ENCODE measurements around the gene TGDS.
"Not testable (repeated sequence)": the region's sequence is repeated elsewhere in the genome, so short reads cannot be mapped to it uniquely, and the experiment has no call there.

TGDS gene, protein sequence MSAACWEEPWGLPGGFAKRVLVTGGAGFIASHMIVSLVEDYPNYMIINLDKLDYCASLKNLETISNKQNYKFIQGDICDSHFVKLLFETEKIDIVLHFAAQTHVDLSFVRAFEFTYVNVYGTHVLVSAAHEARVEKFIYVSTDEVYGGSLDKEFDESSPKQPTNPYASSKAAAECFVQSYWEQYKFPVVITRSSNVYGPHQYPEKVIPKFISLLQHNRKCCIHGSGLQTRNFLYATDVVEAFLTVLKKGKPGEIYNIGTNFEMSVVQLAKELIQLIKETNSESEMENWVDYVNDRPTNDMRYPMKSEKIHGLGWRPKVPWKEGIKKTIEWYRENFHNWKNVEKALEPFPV

GRCh38 chr13:94595950-94596574 lies at the start of gene TGDS:
Gene TGDS (minus strand): TSS chr13:94596152. CDS start chr13:94596136, 16 bp downstream.
- H3K27ac ChIP-seq, result peak within 1 kb of the TSS; percentile 73
- TF ChIP-seq ZFX (IDR thresholded peaks at IDR 0.05) (no peak), CTCF (conservative IDR thresholded peaks at IDR 0.05) (no peak)

DNA sequence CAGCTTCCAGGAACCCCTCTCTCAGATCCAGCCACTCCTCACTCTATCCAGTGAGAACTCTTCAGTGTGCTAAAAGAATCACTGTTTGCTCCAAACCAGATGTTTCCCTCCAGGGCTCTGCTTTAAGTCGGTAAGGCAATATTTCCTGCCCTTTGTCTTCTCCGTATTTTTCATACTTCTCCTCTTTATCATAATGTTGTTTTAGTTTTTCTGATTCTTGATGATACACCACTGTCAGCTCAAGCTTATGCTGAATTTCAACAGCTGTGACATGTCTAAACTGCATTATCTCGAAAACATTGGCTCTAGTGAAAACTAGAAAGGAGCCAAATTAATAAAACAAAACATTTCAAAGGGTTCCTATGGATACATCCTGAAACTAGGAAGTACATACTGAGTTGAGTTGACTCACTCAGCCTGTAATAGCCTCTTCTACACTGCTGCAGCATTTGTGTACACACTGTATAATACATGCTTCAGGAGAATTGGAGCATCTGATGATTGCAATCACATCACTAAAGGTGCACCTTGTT lies 45.5 kb upstream of the TGDS start:
- TF ChIP-seq ZFX (IDR thresholded peaks at IDR 0.05) (no peak), CTCF (conservative IDR thresholded peaks at IDR 0.05) (no peak)
- H3K27ac ChIP-seq, result no peak overlapping the region

- no peak overlapping the region for H3K27ac ChIP-seq
- TF ChIP-seq CTCF (conservative IDR thresholded peaks at IDR 0.05) (no peak), ZFX (IDR thresholded peaks at IDR 0.05) (no peak)
Observed at GRCh38 chr13:94640721-94641120, 44.8 kb upstream of the TGDS start.

DNA sequence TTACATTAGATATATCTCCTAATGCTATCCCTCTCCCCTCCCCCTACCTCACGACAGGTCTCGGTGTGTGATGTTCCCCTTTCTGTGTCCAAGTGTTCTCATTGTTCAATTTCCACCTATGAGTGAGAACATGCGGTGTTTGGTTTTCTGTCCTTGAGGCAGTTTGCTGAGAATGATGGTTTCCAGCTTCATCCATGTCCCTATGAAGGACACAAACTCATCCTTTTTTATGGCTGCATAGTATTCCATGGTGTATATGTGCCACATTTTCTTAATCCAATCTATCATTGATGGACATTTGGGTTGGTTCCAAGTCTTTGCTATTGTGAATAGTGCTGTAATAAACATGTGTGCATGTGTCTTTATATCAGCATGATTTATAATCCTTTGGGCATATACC lies 41.7 kb upstream of the TGDS start:
- not testable (repeated sequence) for H3K27ac ChIP-seq

- no peak overlapping the region for H3K27ac ChIP-seq
- TF ChIP-seq CTCF (conservative IDR thresholded peaks at IDR 0.05) (no peak), ZFX (IDR thresholded peaks at IDR 0.05) (no peak)
Observed at GRCh38 chr13:94636942-94637578, 41.1 kb upstream of the TGDS start.

- not testable (repeated sequence) for H3K27ac ChIP-seq
Observed at GRCh38 chr13:94636096-94636495, 40.1 kb upstream of the TGDS start.

DNA sequence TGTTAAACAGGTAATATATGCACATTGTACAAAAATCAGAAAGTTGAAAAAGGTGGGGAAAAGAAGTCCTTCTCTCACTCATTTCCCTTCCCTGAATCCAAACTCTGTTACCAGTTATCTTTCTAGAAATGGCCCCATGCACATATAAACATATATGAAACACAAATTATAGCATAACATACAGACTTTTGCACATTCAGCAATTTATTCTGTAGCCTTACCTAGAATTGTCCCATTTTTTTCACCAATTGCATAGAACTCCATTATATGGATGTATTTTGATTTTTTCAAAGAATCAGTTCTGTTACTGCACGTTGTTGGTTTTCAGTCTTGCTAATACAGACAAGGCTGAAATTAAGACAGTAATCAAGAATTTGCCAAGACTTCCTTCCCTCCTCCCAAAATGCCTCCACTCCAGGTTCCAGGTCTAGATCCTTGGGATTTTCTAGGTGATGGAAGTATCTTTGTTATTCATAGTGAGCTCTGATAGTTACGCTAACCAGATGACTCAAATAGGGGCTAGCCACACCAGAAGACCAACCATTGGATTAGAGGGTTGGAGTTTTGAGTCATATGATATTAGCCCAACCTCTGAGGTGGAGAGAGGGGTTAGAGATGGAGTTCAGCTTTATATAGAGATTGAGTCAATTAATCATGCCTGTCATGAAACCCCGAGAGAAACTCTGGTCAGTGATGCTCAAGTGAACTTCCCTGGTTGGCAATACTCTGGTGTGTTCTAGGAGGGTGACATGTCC lies 36.5 kb upstream of the TGDS start:
- TF ChIP-seq ZFX (IDR thresholded peaks at IDR 0.05), result no peak
- TF ChIP-seq CTCF (conservative IDR thresholded peaks at IDR 0.05), result no peak
- H3K27ac ChIP-seq, result no peak overlapping the region

GRCh38 chr13:94630858-94631257 lies 34.9 kb upstream of the TGDS start:
- TF ChIP-seq CTCF (conservative IDR thresholded peaks at IDR 0.05) (no peak), ZFX (IDR thresholded peaks at IDR 0.05) (no peak)
- no peak overlapping the region for H3K27ac ChIP-seq

Data from C4-2B (cell line).